Adipose tissue (tissue), 3 donors: Measurements from ENCODE around the gene GTPBP1. TPM values are rescaled to one million over a fixed set of nuclear protein-coding genes. Genes with fewer than 3 reads are reported as not detected.
A peak's percentile ranks its signal among the peaks of the same experiment; 100 is the strongest.

ENCODE experiments used
- H3K27ac ChIP-seq: one replicate; pipeline ENCODE4 v1.5.1; 2013; ENCODE audit warnings: low read depth, low read length
- WGBS, 3 donors: extraction: QIAGEN DNeasy Blood & Tissue Kit; methylation state at CpG; one replicate each; pipeline ENCODE4 v1.1.7; 2013; 5-methylcytosine and 5-hydroxymethylcytosine counted together
- polyA plus RNA-seq, 3 donors: library from polyadenylated mRNA; stranded (reverse); fragments of 200-250 nt; gene quantifications; one replicate each; pipeline ENCODE4 v1.2.3, GENCODE V29; 2013
- donor health status: healthy with polysubstance abuse.
- donor health status: Bipolar disorder and iron deficiency.
- donor health status: healthy.

The GTPBP1 gene
- polyA plus RNA-seq, 3 donors, result 13.2 to 20.9 (median 13.9) TPM

- no peak overlapping the region for H3K27ac ChIP-seq
- WGBS, 3 donors, result 14 to 31% (median 23%) methylated on average over 6 of the region's 6 CpGs
Measured at GRCh38 chr22:38699784-38700183, 6.0 kb upstream of the GTPBP1 start.

GRCh38 chr22:38700270-38700788, 5.4 kb upstream of the GTPBP1 start:
- WGBS, 3 donors, result 0 to 1% (median 0%) methylated on average over 48 to 57 of the region's 57 CpGs
- peak overlapping the region; percentile 51 for H3K27ac ChIP-seq

- 0 to 1% (median 1%) methylated on average over 67 to 94 of the region's 94 CpGs for WGBS, 3 donors
- H3K27ac ChIP-seq, result peak within 1 kb of the TSS; percentile 51
Measured at GRCh38 chr22:38700789-38701628, 4.7 kb upstream of the GTPBP1 start, which contains the start of gene JOSD1. JOSD1 (minus strand) TSS chr22:38700943; CDS start chr22:38699987, 956 bp downstream.

- 6 to 14% (median 14%) methylated on average over 10 of the region's 10 CpGs for WGBS, 3 donors
- H3K27ac ChIP-seq, result peak overlapping the region; percentile 17
Measured at GRCh38 chr22:38704654-38705234, 1.0 kb upstream of the GTPBP1 start.

GRCh38 chr22:38706101-38706900, 557 bp downstream of the GTPBP1 start:
- peak overlapping the region; percentile 79 for H3K27ac ChIP-seq
- WGBS, 3 donors, result 0 to 1% (median 1%) methylated on average over 73 to 80 of the region's 80 CpGs

- no peak overlapping the region for H3K27ac ChIP-seq
- 3 to 5% (median 3%) methylated on average over 4 of the region's 4 CpGs for WGBS, 3 donors
Measured at GRCh38 chr22:38706901-38707195, 1.1 kb downstream of the GTPBP1 start.

GRCh38 chr22:38707346-38707745, 1.6 kb downstream of the GTPBP1 start:
- no peak overlapping the region for H3K27ac ChIP-seq
- 16 to 27% (median 25%) methylated on average over 2 of the region's 2 CpGs for WGBS, 3 donors

GRCh38 chr22:38707984-38708383, 2.2 kb downstream of the GTPBP1 start:
- no peak overlapping the region for H3K27ac ChIP-seq
- 43 to 87% (median 82%) methylated on average over 3 of the region's 3 CpGs for WGBS, 3 donors

- 76 to 81% (median 79%) methylated on average over 3 of the region's 3 CpGs for WGBS, 3 donors
- no peak overlapping the region for H3K27ac ChIP-seq
Measured at GRCh38 chr22:38709306-38709705, 3.6 kb downstream of the GTPBP1 start.

GRCh38 chr22:38710351-38710750, 4.6 kb downstream of the GTPBP1 start:
- no peak overlapping the region for H3K27ac ChIP-seq
- 81 to 88% (median 88%) methylated on average over 3 of the region's 3 CpGs for WGBS, 3 donors

GRCh38 chr22:38710866-38711265, 5.1 kb downstream of the GTPBP1 start:
- 65 to 83% (median 81%) methylated on average over 3 of the region's 3 CpGs for WGBS, 3 donors
- H3K27ac ChIP-seq, result no peak overlapping the region

- 74 to 83% (median 78%) methylated on average over 11 of the region's 11 CpGs for WGBS, 3 donors
- no peak overlapping the region for H3K27ac ChIP-seq
Measured at GRCh38 chr22:38712486-38713207, 6.9 kb downstream of the GTPBP1 start.

- 90 to 92% (median 91%) methylated on average over 7 to 8 of the region's 8 CpGs for WGBS, 3 donors
- H3K27ac ChIP-seq, result no peak overlapping the region
Measured at GRCh38 chr22:38713921-38714320, 8.2 kb downstream of the GTPBP1 start.

- no peak overlapping the region for H3K27ac ChIP-seq
- WGBS, 3 donors, result 68 to 87% (median 75%) methylated on average over 9 of the region's 9 CpGs
Measured at GRCh38 chr22:38715176-38715764, 9.5 kb downstream of the GTPBP1 start.

GRCh38 chr22:38715852-38716251, 10.1 kb downstream of the GTPBP1 start:
- WGBS, 3 donors, result 90 to 92% (median 92%) methylated on average over 15 of the region's 15 CpGs
- H3K27ac ChIP-seq, result no peak overlapping the region

- no peak overlapping the region for H3K27ac ChIP-seq
- WGBS, 3 donors, result 95 to 96% (median 95%) methylated on average over 10 of the region's 10 CpGs
Measured at GRCh38 chr22:38716271-38716670, 10.5 kb downstream of the GTPBP1 start.

GRCh38 chr22:38716826-38717225, 11.1 kb downstream of the GTPBP1 start:
- H3K27ac ChIP-seq, result no peak overlapping the region
- 90 to 93% (median 92%) methylated on average over 9 of the region's 9 CpGs for WGBS, 3 donors

GRCh38 chr22:38717244-38717643, 11.5 kb downstream of the GTPBP1 start:
- 82 to 94% (median 93%) methylated on average over 6 of the region's 6 CpGs for WGBS, 3 donors
- no peak overlapping the region for H3K27ac ChIP-seq
